GM12875 (cell line): ENCODE measurements around the gene TGFBR3.

Experiments
- H3K4me3 ChIP-seq: one replicate; pipeline ENCODE4 v1.5.1; 2011; ENCODE audit warnings: low read depth, low read length, control low read depth
- TF ChIP-seq, protein P1 (sequence below): IDR thresholded peaks from 2 replicates; pipeline ENCODE4 v1.5.1; 2011; ENCODE audit warnings: low read depth, mild to moderate bottlenecking, control low read depth, inconsistent platforms, low read length, moderate library complexity, borderline replicate concordance; ENCODE audit not compliant: insufficient read depth

The TGFBR3 gene

GRCh38 chr1:91781371-91781825, 104.6 kb downstream of the TGFBR3 start:
- no peak overlapping the region for H3K4me3 ChIP-seq

GRCh38 chr1:91779548-91780021, 106.4 kb downstream of the TGFBR3 start:
- TF ChIP-seq, protein P1, sequence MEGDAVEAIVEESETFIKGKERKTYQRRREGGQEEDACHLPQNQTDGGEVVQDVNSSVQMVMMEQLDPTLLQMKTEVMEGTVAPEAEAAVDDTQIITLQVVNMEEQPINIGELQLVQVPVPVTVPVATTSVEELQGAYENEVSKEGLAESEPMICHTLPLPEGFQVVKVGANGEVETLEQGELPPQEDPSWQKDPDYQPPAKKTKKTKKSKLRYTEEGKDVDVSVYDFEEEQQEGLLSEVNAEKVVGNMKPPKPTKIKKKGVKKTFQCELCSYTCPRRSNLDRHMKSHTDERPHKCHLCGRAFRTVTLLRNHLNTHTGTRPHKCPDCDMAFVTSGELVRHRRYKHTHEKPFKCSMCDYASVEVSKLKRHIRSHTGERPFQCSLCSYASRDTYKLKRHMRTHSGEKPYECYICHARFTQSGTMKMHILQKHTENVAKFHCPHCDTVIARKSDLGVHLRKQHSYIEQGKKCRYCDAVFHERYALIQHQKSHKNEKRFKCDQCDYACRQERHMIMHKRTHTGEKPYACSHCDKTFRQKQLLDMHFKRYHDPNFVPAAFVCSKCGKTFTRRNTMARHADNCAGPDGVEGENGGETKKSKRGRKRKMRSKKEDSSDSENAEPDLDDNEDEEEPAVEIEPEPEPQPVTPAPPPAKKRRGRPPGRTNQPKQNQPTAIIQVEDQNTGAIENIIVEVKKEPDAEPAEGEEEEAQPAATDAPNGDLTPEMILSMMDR: no peak
- H3K4me3 ChIP-seq: no peak overlapping the region

More at GRCh38 chr1:91781371-91781825, 104.6 kb downstream of the TGFBR3 start:
- TF ChIP-seq, protein P1: no peak

DNA sequence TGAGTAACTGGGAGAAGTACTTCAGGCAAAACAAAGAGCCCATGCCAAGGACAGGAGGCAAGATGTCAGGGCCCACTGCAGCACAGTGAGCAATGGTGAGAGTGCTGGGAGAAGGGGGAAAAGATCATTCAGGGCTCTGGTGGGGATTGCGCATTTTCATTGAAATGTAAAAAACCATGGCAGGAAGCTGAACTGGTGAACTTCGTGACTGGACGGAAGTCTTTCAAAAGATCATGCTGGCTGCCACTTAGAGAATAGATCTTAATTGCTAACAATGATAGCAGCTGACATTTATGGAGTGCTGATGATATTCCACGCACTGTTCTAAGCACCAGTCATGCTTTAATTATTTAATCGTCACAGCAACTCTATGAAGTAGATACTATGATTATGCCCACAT, 107.0 kb downstream of the TGFBR3 start:
- TF ChIP-seq, protein P1: no peak
- no peak overlapping the region for H3K4me3 ChIP-seq

DNA sequence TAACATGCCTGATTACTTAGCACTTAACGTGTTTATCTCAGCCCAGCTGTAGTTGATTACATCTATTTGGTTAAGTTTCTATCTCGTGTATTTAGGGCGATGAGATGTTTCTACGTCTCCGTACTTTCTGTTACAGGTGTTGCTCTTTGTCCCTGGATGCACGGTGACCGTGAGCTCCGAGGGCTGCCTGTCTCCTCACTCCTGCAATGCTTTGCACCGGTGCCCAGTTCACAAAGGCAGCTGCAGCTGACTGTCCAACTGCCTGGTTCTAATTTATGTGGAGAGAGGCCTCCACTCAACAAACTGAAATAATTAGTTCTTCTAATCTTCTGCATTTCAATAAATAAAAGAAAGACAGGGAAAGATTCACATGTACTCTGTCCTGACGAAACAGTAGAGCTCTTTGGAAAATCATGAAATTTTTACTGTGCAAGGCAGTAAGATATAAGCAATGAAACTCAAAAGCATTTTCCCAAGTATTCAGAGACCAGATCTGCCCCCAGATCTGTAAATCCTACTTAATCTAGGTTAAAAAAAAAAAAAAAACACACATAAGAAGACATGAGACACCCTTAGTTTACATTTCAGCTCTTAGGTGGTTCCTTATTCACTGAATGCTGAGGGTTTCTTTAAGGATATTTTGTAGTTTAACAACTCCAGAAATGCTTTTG, 108.2 kb downstream of the TGFBR3 start:
- TF ChIP-seq, protein P1: no peak
- no peak overlapping the region for H3K4me3 ChIP-seq

DNA sequence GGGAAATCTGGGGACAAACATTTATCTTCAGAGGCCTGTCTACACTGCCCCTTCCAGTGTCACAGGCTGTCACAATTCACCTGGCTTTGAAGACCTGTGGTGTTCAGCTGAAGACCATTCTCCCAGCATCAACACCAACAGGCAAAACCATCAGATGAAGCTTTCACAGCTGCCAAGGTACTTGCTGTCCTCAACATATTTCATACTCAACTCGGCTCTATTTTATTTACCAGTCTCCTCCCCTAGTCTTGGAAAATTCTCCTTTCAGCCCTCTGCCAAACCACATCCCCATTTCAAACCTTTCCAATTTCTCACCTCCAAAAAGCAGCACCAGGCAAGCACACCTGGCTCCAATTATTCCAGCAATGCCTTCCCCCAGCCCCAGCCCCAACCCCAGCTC, 108.8 kb downstream of the TGFBR3 start:
- TF ChIP-seq, protein P1: no peak
- no peak overlapping the region for H3K4me3 ChIP-seq

DNA sequence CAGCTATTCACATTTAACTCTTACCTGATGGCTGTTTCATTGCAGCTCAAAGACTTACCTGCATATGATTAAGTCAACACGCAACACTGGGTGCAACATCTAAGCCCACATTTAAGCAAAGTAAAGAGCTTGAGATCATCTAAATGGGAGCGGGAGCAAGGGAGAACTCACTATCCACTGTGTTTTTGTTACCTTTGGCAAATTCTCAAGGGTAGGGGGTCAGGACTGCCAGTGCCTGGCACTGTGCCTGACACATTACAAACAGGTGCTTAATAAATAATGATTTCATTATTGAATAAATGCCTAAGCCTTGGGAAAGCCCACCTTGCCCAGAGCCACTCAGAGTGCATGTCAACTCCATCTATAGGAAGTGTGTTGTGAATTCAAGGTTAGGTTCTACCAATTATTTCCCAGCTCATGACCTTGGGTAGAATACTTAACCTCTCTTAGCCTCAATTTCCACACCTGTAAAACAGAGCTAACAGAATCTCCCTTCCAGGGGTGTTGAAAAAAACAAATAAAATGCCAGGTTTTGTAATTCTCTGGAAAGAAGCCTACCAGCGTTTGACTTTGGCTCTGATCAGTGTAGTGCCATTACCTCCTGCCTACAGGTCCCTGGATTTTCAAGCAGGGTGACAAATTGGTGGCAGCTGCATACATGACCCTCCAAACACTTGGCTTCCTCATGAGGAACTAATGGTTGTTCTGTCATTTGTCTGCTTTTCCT, 109.7 kb downstream of the TGFBR3 start:
- TF ChIP-seq, protein P1: no peak
- H3K4me3 ChIP-seq: no peak overlapping the region
